Heart left ventricle (tissue), 13 donors: ENCODE results near the gene IL1B.

Source experiments
- POLR2A ChIP-seq, 2 donors: fragments of 450-650 bp; IDR thresholded peaks; one replicate each; pipeline ENCODE4 v1.6.1; 2017; ENCODE audit warnings: antibody characterized with exemption in 2 of 2, mild to moderate bottlenecking in 2 of 2, moderate library complexity in 2 of 2
- TF ChIP-seq, protein P1 (sequence below), 12 donors: fragments of 200-600 bp; sonication (generic) in 4 of 12; IDR thresholded peaks; one replicate each; pipeline versions ENCODE4 v1.5.0 to v1.8.0; 2018 to 2022; ENCODE audit warnings: antibody characterized with exemption in 12 of 12, mild to moderate bottlenecking in 5 of 12
- donor health status: ischemic (EF 13 %, LVEDD 7.1; RV severe dilation, severe dysfunction).
- donor health status: DM: no; HTN: yes; CAD: no.
- donor health status: DM: no; HTN: no; CAD: no.
- donor health status: ischemic (EF 25% LVEDD 6.9; RV normal size, moderate dysfunction).
- donor health status: ischemic (EF 25% LVEDD 5.7; RV mildly dilated, moderate dysfunction).
- donor health status: ischemic (EF 35%, LVEDD 5.7; RV mildly dilated, moderate dysfunction).
- donor health status: nonischemic (EF 11% LVEDD 7.7; RV severe dilation, severe dysfunction).
- donor health status: DM: yes; HTN: yes; CAD: no.
- donor health status: PGD.
- donor health status: ischemic (EF 29% LVEDD 5.4; RV normal size, mild dysfunction).
- donor health status: nonischemic (EF 23%, LVEDD 6.1; RV moderate dilation, normal function).

DNA sequence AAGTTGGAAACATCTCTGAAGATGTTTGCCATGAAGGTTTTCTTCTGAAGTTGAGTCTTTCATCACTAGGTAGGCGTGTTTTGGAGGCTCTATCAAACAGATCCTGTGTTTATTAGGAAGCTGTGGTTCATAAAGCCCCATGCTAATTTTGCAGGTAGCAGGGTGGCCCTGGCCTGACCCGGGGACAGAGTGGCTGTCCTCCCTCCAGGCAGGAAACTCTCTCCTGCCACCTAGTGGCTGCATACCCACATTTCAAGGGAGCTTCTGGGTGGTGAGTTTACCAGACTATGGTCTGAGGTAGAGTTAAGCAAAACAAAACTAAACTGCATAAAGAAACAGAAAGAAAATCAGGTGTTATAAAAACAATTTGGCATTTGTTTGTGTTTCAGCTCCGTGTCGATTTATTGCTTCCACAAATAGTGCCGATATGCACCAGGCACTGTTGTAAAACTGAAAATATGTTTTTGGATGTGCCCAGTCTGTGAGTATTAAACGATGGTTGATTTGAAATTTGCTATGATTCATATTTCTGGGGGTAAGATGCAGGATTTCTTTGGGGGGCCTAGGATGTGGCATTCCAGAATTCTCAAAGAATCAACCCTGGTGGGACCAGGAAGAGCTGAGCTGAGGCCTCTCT, 48.4 kb upstream of the IL1B start:
- TF ChIP-seq, protein P1, sequence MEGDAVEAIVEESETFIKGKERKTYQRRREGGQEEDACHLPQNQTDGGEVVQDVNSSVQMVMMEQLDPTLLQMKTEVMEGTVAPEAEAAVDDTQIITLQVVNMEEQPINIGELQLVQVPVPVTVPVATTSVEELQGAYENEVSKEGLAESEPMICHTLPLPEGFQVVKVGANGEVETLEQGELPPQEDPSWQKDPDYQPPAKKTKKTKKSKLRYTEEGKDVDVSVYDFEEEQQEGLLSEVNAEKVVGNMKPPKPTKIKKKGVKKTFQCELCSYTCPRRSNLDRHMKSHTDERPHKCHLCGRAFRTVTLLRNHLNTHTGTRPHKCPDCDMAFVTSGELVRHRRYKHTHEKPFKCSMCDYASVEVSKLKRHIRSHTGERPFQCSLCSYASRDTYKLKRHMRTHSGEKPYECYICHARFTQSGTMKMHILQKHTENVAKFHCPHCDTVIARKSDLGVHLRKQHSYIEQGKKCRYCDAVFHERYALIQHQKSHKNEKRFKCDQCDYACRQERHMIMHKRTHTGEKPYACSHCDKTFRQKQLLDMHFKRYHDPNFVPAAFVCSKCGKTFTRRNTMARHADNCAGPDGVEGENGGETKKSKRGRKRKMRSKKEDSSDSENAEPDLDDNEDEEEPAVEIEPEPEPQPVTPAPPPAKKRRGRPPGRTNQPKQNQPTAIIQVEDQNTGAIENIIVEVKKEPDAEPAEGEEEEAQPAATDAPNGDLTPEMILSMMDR (IDR thresholded peaks at IDR 0.05), result peak; percentile 46 to 82 (median 60)
- TF ChIP-seq POLR2A (IDR thresholded peaks at IDR 0.05), result no peak
